ENCODE data around the gene C20orf173.

Gene C20orf173

GRCh38 chr20:35529552-35529951 is at the start of gene C20orf173:
Gene C20orf173 (minus strand): TSS chr20:35529652. CDS start chr20:35529373, 279 bp downstream.
- no peak for DNase-seq (ENCODE audit: low read depth)
- no peak for TF ChIP-seq CTCF (IDR thresholded peaks at IDR 0.05; ENCODE audit: control insufficient read depth, insufficient read depth, low read depth, low read length, missing control alignments)
- no peak within 1 kb of the TSS for H3K4me3 ChIP-seq (ENCODE audit: control insufficient read depth, low read depth, low read length)

GRCh38 chr20:35579196-35579595 is 49.7 kb upstream of the C20orf173 start:
- DNase-seq (ENCODE audit: low read depth), result no peak
- no peak for TF ChIP-seq CTCF (IDR thresholded peaks at IDR 0.05; ENCODE audit: control insufficient read depth, insufficient read depth, low read depth, low read length, missing control alignments)

GRCh38 chr20:35578469-35578868 is 49.0 kb upstream of the C20orf173 start:
- TF ChIP-seq CTCF (IDR thresholded peaks at IDR 0.05; ENCODE audit: control insufficient read depth, insufficient read depth, low read depth, low read length, missing control alignments), result no peak
- DNase-seq (ENCODE audit: low read depth), result no peak
- H3K4me3 ChIP-seq (ENCODE audit: control insufficient read depth, low read depth, low read length), result no peak overlapping the region

More at GRCh38 chr20:35579196-35579595, 49.7 kb upstream of the C20orf173 start:
- no peak overlapping the region for H3K4me3 ChIP-seq (ENCODE audit: control insufficient read depth, low read depth, low read length)

GRCh38 chr20:35576816-35577215 is 47.4 kb upstream of the C20orf173 start:
- H3K4me3 ChIP-seq (ENCODE audit: control insufficient read depth, low read depth, low read length), result no peak overlapping the region
- no peak for DNase-seq (ENCODE audit: low read depth)
- no peak for TF ChIP-seq CTCF (IDR thresholded peaks at IDR 0.05; ENCODE audit: control insufficient read depth, insufficient read depth, low read depth, low read length, missing control alignments)

- no peak overlapping the region for H3K4me3 ChIP-seq (ENCODE audit: control insufficient read depth, low read depth, low read length)
Observed at GRCh38 chr20:35575958-35576357, 46.5 kb upstream of the C20orf173 start.

GRCh38 chr20:35572838-35573237 is 43.4 kb upstream of the C20orf173 start:
- TF ChIP-seq CTCF (IDR thresholded peaks at IDR 0.05; ENCODE audit: control insufficient read depth, insufficient read depth, low read depth, low read length, missing control alignments), result no peak
- no peak overlapping the region for H3K4me3 ChIP-seq (ENCODE audit: control insufficient read depth, low read depth, low read length)
- no peak for DNase-seq (ENCODE audit: low read depth)

More at GRCh38 chr20:35575958-35576357, 46.5 kb upstream of the C20orf173 start:
- no peak for TF ChIP-seq CTCF (IDR thresholded peaks at IDR 0.05; ENCODE audit: control insufficient read depth, insufficient read depth, low read depth, low read length, missing control alignments)
- DNase-seq (ENCODE audit: low read depth), result no peak

- DNase-seq (ENCODE audit: low read depth), result no peak
- H3K4me3 ChIP-seq (ENCODE audit: control insufficient read depth, low read depth, low read length), result no peak overlapping the region
Observed at GRCh38 chr20:35571555-35571954, 42.1 kb upstream of the C20orf173 start.

More at GRCh38 chr20:35571555-35571954, 42.1 kb upstream of the C20orf173 start:
- no peak for TF ChIP-seq CTCF (IDR thresholded peaks at IDR 0.05; ENCODE audit: control insufficient read depth, insufficient read depth, low read depth, low read length, missing control alignments)
